Mesenchymal stem cell (in vitro differentiated cells and primary cell): ENCODE measurements around the gene C2orf78.
A peak's percentile ranks its signal among the peaks of the same experiment; 100 is the strongest.
"Not testable (repeated sequence)": the region's sequence is repeated elsewhere in the genome, so short reads cannot be mapped to it uniquely, and the experiment has no call there.

Experiments used
- DNase-seq: peaks from one replicate; pipeline ENCODE4 v3.0.0-alpha.2; 2013
- H2AFZ ChIP-seq: one replicate; pipeline ENCODE4 v1.6.1; 2013; ENCODE audit warnings: low read depth, mild to moderate bottlenecking, control low read depth, inconsistent platforms, low read length, moderate library complexity
- H2AK5ac ChIP-seq: 2 replicates; pipeline ENCODE4 v1.6.1; 2013; ENCODE audit warnings: low read length, moderate library complexity, mild to moderate bottlenecking, inconsistent platforms; ENCODE audit not compliant: severe bottlenecking
- H2BK120ac ChIP-seq: one replicate; pipeline ENCODE4 v1.6.1; 2013; ENCODE audit warnings: low read depth, mild to moderate bottlenecking, inconsistent platforms, low read length, moderate library complexity
- H2BK12ac ChIP-seq, 2 experiments: one replicate each; pipeline ENCODE4 v1.6.1; 2013; ENCODE audit warnings: inconsistent platforms in 2 of 2, low read length in 2 of 2, mild to moderate bottlenecking in 2 of 2, moderate library complexity in 2 of 2, control low read depth in 1 of 2
- H2BK15ac ChIP-seq: one replicate; pipeline ENCODE4 v1.6.1; 2013; ENCODE audit warnings: mild to moderate bottlenecking, low read depth, inconsistent platforms; ENCODE audit not compliant: poor library complexity, severe bottlenecking
- H2BK5ac ChIP-seq: 2 replicates; pipeline ENCODE4 v1.6.1; 2013; ENCODE audit warnings: low read depth, mild to moderate bottlenecking, low read length, control low read depth, inconsistent platforms; ENCODE audit not compliant: poor library complexity, severe bottlenecking
- H3K14ac ChIP-seq, 2 experiments: one replicate each; pipeline ENCODE4 v1.6.1; 2013; ENCODE audit warnings: inconsistent platforms in 2 of 2, low read length in 2 of 2, control low read depth in 1 of 2, mild to moderate bottlenecking in 1 of 2, moderate library complexity in 1 of 2
- H3K18ac ChIP-seq, 2 experiments: one replicate each; pipeline ENCODE4 v1.6.1; 2013; ENCODE audit warnings: inconsistent platforms in 2 of 2, low read length in 2 of 2, control low read depth in 1 of 2, low read depth in 1 of 2, mild to moderate bottlenecking in 1 of 2
- H3K23ac ChIP-seq, 2 experiments: one replicate each; pipeline ENCODE4 v1.6.1; 2013; ENCODE audit warnings: inconsistent platforms in 2 of 2, low read length in 2 of 2, mild to moderate bottlenecking in 2 of 2, moderate library complexity in 2 of 2, control low read depth in 1 of 2
- H3K27ac ChIP-seq: 2 replicates; pipeline ENCODE4 v1.5.1; 2013; ENCODE audit warnings: mild to moderate bottlenecking, moderate library complexity, low read length, control low read depth, inconsistent platforms; ENCODE audit not compliant: poor library complexity, severe bottlenecking
- H3K27me3 ChIP-seq, 2 experiments: 2 replicates each; pipeline versions ENCODE4 v1.6.1 to v1.7.0; 2013; ENCODE audit warnings: low read length in 2 of 2, mild to moderate bottlenecking in 2 of 2, moderate library complexity in 2 of 2, control low read depth in 1 of 2, inconsistent platforms in 1 of 2; ENCODE audit not compliant: control insufficient read depth in 1 of 2, insufficient read depth in 1 of 2
- H3K36me3 ChIP-seq, 2 experiments: 2 replicates each; pipeline versions ENCODE4 v1.6.1 to v1.7.0; 2013; ENCODE audit warnings: low read length in 2 of 2, control low read depth in 1 of 2, inconsistent platforms in 1 of 2, low read depth in 1 of 2, mild to moderate bottlenecking in 1 of 2; ENCODE audit not compliant: insufficient read depth in 2 of 2, control insufficient read depth in 1 of 2
- H3K4ac ChIP-seq, 2 experiments: one replicate each; pipeline ENCODE4 v1.6.1; 2013; ENCODE audit warnings: inconsistent platforms in 2 of 2, low read length in 2 of 2, mild to moderate bottlenecking in 2 of 2, moderate library complexity in 2 of 2, control low read depth in 1 of 2, low read depth in 1 of 2
- H3K4me1 ChIP-seq: 2 replicates; pipeline ENCODE4 v1.6.1; 2013; ENCODE audit warnings: low read depth, low read length, control low read depth; ENCODE audit not compliant: control insufficient read depth, insufficient read depth
- H3K4me2 ChIP-seq: 2 replicates; pipeline ENCODE4 v1.6.1; 2013; ENCODE audit warnings: low read length, mild to moderate bottlenecking, inconsistent platforms; ENCODE audit not compliant: poor library complexity, severe bottlenecking
- H3K4me3 ChIP-seq, 2 experiments: 2 replicates each; pipeline versions ENCODE4 v1.5.1 to v1.7.0; 2013; ENCODE audit warnings: low read length in 2 of 2, mild to moderate bottlenecking in 2 of 2, control low read depth in 1 of 2, low read depth in 1 of 2; ENCODE audit not compliant: insufficient read depth in 1 of 2
- H3K79me1 ChIP-seq: replicated peaks from 2 replicates; pipeline ENCODE4 v1.6.1; 2013; ENCODE audit warnings: mild to moderate bottlenecking, control low read depth, low read length, inconsistent platforms; ENCODE audit not compliant: poor library complexity, severe bottlenecking
- H3K9ac ChIP-seq: 2 replicates; pipeline ENCODE4 v1.7.0; 2013; ENCODE audit warnings: mild to moderate bottlenecking, low read length, moderate library complexity
- H3K9me3 ChIP-seq: 2 replicates; pipeline ENCODE4 v1.7.0; 2013; ENCODE audit warnings: mild to moderate bottlenecking, low read length; ENCODE audit not compliant: control insufficient read depth
- H4K8ac ChIP-seq: one replicate; pipeline ENCODE4 v1.6.1; 2013; ENCODE audit warnings: inconsistent platforms, mild to moderate bottlenecking, low read length, moderate library complexity
- H4K91ac ChIP-seq: one replicate; pipeline ENCODE4 v1.6.1; 2013; ENCODE audit warnings: mild to moderate bottlenecking, low read length, inconsistent platforms
- WGBS: methylation state at CpG from one replicate; pipeline ENCODE4 v1.1.7; 2013; ENCODE audit warnings: mixed read lengths; 5-methylcytosine and 5-hydroxymethylcytosine counted together

C2orf78 gene

GRCh38 chr2:73772819-73773218 lies 11.2 kb upstream of the C2orf78 start:
- Histone ChIP-seq H2BK15ac (no peak overlapping the region), H3K36me3 (peaks cover 9 to 85% of the 10 kb centered on the region in 2 experiments), H2AFZ (no peak overlapping the region), H2BK12ac (no peak overlapping the region), H4K91ac (no peak overlapping the region), H3K27ac (no peak overlapping the region), H3K4me1 (peaks cover 3% of the 10 kb centered on the region), H3K79me1 (peaks cover 17% of the 10 kb centered on the region), H3K9me3 (no peaks in the 10 kb centered on the region), H2AK5ac (no peak overlapping the region), H3K27me3 (no peaks in the 10 kb centered on the region), H3K4me2 (no peak overlapping the region), H3K4me3 (no peak overlapping the region), H4K8ac (no peak overlapping the region), H3K4ac (no peak overlapping the region), H3K9ac (no peak overlapping the region), H3K18ac (no peak overlapping the region), H2BK120ac (no peak overlapping the region), H3K23ac (no peak overlapping the region), H3K14ac (no peak overlapping the region), H2BK5ac (no peak overlapping the region)
- DNase-seq: no peak

- Histone ChIP-seq H3K79me1 (peaks cover 6% of the 10 kb centered on the region), H3K9me3 (no peaks in the 10 kb centered on the region), H2AFZ (no peak overlapping the region)
Measured at GRCh38 chr2:73776381-73776780, 7.6 kb upstream of the C2orf78 start.

GRCh38 chr2:73776869-73777519 lies 7.0 kb upstream of the C2orf78 start:
- no peak overlapping the region for H4K91ac ChIP-seq
- peak overlapping the region; percentile 49 for H3K27ac ChIP-seq
- WGBS: 100% methylated on average over 6 of the region's 8 CpGs

More at GRCh38 chr2:73776381-73776780, 7.6 kb upstream of the C2orf78 start:
- Histone ChIP-seq H2BK12ac (no peak overlapping the region), H3K27me3 (no peaks in the 10 kb centered on the region), H3K27ac (no peak overlapping the region), H4K91ac (no peak overlapping the region), H3K23ac (no peak overlapping the region), H3K9ac (no peak overlapping the region), H3K18ac (no peak overlapping the region), H3K4me2 (no peak overlapping the region), H3K4ac (no peak overlapping the region), H2BK15ac (no peak overlapping the region), H3K4me3 (no peak overlapping the region), H3K14ac (no peak overlapping the region), H2BK120ac (no peak overlapping the region), H3K4me1 (peaks cover 6% of the 10 kb centered on the region), H2BK5ac (no peak overlapping the region), H2AK5ac (no peak overlapping the region), H4K8ac (no peak overlapping the region), H3K36me3 (peaks cover 3 to 56% of the 10 kb centered on the region in 2 experiments)
- no peak for DNase-seq
- WGBS: 100% methylated on average over 2 of the region's 4 CpGs

GRCh38 chr2:73778867-73779466 lies 5.0 kb upstream of the C2orf78 start:
- H3K9ac ChIP-seq: peak overlapping the region; percentile 98
- peaks cover 3 to 36% of the 10 kb centered on the region in 2 experiments for H3K36me3 ChIP-seq
- H3K27ac ChIP-seq, H2BK120ac ChIP-seq, H3K23ac ChIP-seq, DNase-seq, H4K8ac ChIP-seq, H2BK5ac ChIP-seq, H3K4me1 ChIP-seq, H4K91ac ChIP-seq, H3K18ac ChIP-seq, H3K27me3 ChIP-seq, H3K14ac ChIP-seq, H2BK15ac ChIP-seq, H3K9me3 ChIP-seq, H3K79me1 ChIP-seq, H2BK12ac ChIP-seq: not testable (repeated sequence)
- H3K4ac ChIP-seq: peak overlapping the region; percentile 73 to 98
- peak overlapping the region; percentile 55 for H3K4me2 ChIP-seq
- WGBS: 90% methylated on average over 14 of the region's 18 CpGs
- peak overlapping the region; percentile 97 for H2AFZ ChIP-seq
- H2AK5ac ChIP-seq: peak overlapping the region; percentile 72
- peak overlapping the region; percentile 92 to 96 for H3K4me3 ChIP-seq

More at GRCh38 chr2:73776869-73777519, 7.0 kb upstream of the C2orf78 start:
- Histone ChIP-seq H3K18ac (no peak overlapping the region), H3K27me3 (no peaks in the 10 kb centered on the region), H3K23ac (no peak overlapping the region), H2AFZ (no peak overlapping the region), H3K9ac (peak overlapping the region; percentile 8), H3K4me2 (no peak overlapping the region), H2BK15ac (no peak overlapping the region), H3K79me1 (peaks cover 6% of the 10 kb centered on the region), H3K4me1 (peaks cover 6% of the 10 kb centered on the region), H2BK120ac (no peak overlapping the region), H3K4me3 (no peak overlapping the region), H3K4ac (no peak overlapping the region), H3K36me3 (peaks cover 3 to 55% of the 10 kb centered on the region in 2 experiments), H2BK5ac (no peak overlapping the region), H4K8ac (no peak overlapping the region), H3K9me3 (no peaks in the 10 kb centered on the region), H2AK5ac (no peak overlapping the region), H3K14ac (no peak overlapping the region), H2BK12ac (no peak overlapping the region)
- peak; percentile 28 for DNase-seq
